HEK293 (cell line): ENCODE measurements around the gene CIC.

Source experiments
- EGR2 ChIP-seq: fragments of 450-650 bp; formaldehyde crosslinking; IDR thresholded peaks from 2 replicates; pipeline ENCODE4 v1.5.1; 2016; ENCODE audit warnings: low read depth, missing biosample characterization, missing genetic modification characterization
- KLF1 ChIP-seq: fragments of 450-650 bp; formaldehyde crosslinking; IDR thresholded peaks from 2 replicates; pipeline ENCODE4 v1.5.1; 2016; ENCODE audit warnings: missing biosample characterization, missing genetic modification characterization
- KLF8 ChIP-seq: fragments of 450-650 bp; formaldehyde crosslinking; IDR thresholded peaks from 2 replicates; pipeline ENCODE4 v1.5.1; 2016; ENCODE audit warnings: missing biosample characterization, missing genetic modification characterization
- MEIS1 ChIP-seq: sonication (generic); formaldehyde crosslinking; IDR thresholded peaks from 2 replicates; pipeline ENCODE4 v1.8.1; 2022; ENCODE audit warnings: missing genetic modification reagents, mild to moderate bottlenecking, borderline replicate concordance
- MYNN ChIP-seq: fragments of 450-650 bp; formaldehyde crosslinking; IDR thresholded peaks from 2 replicates; pipeline ENCODE4 v1.5.1; 2016; ENCODE audit warnings: missing biosample characterization, missing genetic modification characterization, borderline replicate concordance
- SCRT1 ChIP-seq: fragments of 450-650 bp; formaldehyde crosslinking; IDR thresholded peaks from 2 replicates; pipeline ENCODE4 v1.5.1; 2016; ENCODE audit warnings: missing biosample characterization, missing genetic modification characterization, borderline replicate concordance
- SP2 ChIP-seq: fragments of 450-650 bp; formaldehyde crosslinking; IDR thresholded peaks from 2 replicates; pipeline ENCODE4 v1.5.1; 2016; ENCODE audit warnings: missing biosample characterization, missing genetic modification characterization
- TCF7L2 ChIP-seq: IDR thresholded peaks from 2 replicates; pipeline ENCODE4 v1.6.1; 2011; ENCODE audit warnings: low read depth, mild to moderate bottlenecking, inconsistent platforms, low read length, moderate library complexity, borderline replicate concordance
- YY2 ChIP-seq: fragments of 450-650 bp; formaldehyde crosslinking; IDR thresholded peaks from 2 replicates; pipeline ENCODE4 v1.5.1; 2016; ENCODE audit warnings: missing biosample characterization, missing genetic modification characterization
- ZBTB20 ChIP-seq: fragments of 450-650 bp; formaldehyde crosslinking; IDR thresholded peaks from 2 replicates; pipeline ENCODE4 v1.5.1; 2016; ENCODE audit warnings: missing biosample characterization, missing genetic modification characterization
- ZBTB7A ChIP-seq: fragments of 450-650 bp; formaldehyde crosslinking; IDR thresholded peaks from 2 replicates; pipeline ENCODE4 v1.5.1; 2016; ENCODE audit warnings: low read depth, missing biosample characterization, missing genetic modification characterization
- ZEB2 ChIP-seq: fragments of 450-650 bp; formaldehyde crosslinking; IDR thresholded peaks from 2 replicates; pipeline ENCODE4 v1.5.1; 2016; ENCODE audit warnings: missing biosample characterization, missing genetic modification characterization
- ZFP41 ChIP-seq: fragments of 450-650 bp; formaldehyde crosslinking; IDR thresholded peaks from 2 replicates; pipeline ENCODE4 v1.5.1; 2016; ENCODE audit warnings: missing biosample characterization, missing genetic modification characterization, borderline replicate concordance
- ZIC2 ChIP-seq: fragments of 450-650 bp; formaldehyde crosslinking; IDR thresholded peaks from 2 replicates; pipeline ENCODE4 v1.5.1; 2016; ENCODE audit warnings: missing biosample characterization, missing genetic modification characterization
- ZNF114 ChIP-seq: fragments of 450-650 bp; formaldehyde crosslinking; IDR thresholded peaks from 2 replicates; pipeline ENCODE4 v1.5.0; 2017; ENCODE audit warnings: missing biosample characterization, missing genetic modification characterization
- ZNF140 ChIP-seq: fragments of 450-650 bp; formaldehyde crosslinking; IDR thresholded peaks from 2 replicates; pipeline ENCODE4 v1.5.1; 2016; ENCODE audit warnings: missing biosample characterization, missing genetic modification characterization
- ZNF146 ChIP-seq: fragments of 450-650 bp; formaldehyde crosslinking; IDR thresholded peaks from 2 replicates; pipeline ENCODE4 v1.5.1; 2016; ENCODE audit warnings: missing biosample characterization, missing genetic modification characterization
- ZNF169 ChIP-seq: fragments of 450-650 bp; formaldehyde crosslinking; IDR thresholded peaks from 2 replicates; pipeline ENCODE4 v1.5.1; 2016; ENCODE audit warnings: missing biosample characterization, missing genetic modification characterization
- ZNF19 ChIP-seq: fragments of 450-650 bp; formaldehyde crosslinking; IDR thresholded peaks from 2 replicates; pipeline ENCODE4; 2016; ENCODE audit warnings: missing biosample characterization, missing genetic modification characterization, low read depth
- ZNF211 ChIP-seq: fragments of 450-650 bp; formaldehyde crosslinking; IDR thresholded peaks from 2 replicates; pipeline ENCODE4 v1.5.1; 2016; ENCODE audit warnings: low read depth, missing biosample characterization, missing genetic modification characterization
- ZNF221 ChIP-seq: fragments of 450-650 bp; formaldehyde crosslinking; IDR thresholded peaks from 2 replicates; pipeline ENCODE4 v1.5.1; 2017; ENCODE audit warnings: missing biosample characterization, missing genetic modification characterization, borderline replicate concordance
- ZNF37A ChIP-seq: fragments of 450-650 bp; IDR thresholded peaks from 2 replicates; pipeline ENCODE4 v1.5.1; 2018; ENCODE audit warnings: missing biosample characterization, missing genetic modification characterization
- ZNF473 ChIP-seq: fragments of 450-650 bp; formaldehyde crosslinking; IDR thresholded peaks from 2 replicates; pipeline ENCODE4 v1.5.1; 2017; ENCODE audit warnings: missing biosample characterization, missing genetic modification characterization
- ZNF48 ChIP-seq: fragments of 450-650 bp; formaldehyde crosslinking; IDR thresholded peaks from 2 replicates; pipeline ENCODE4 v1.5.1; 2016; ENCODE audit warnings: missing biosample characterization, missing genetic modification characterization
- ZNF510 ChIP-seq: fragments of 450-650 bp; formaldehyde crosslinking; IDR thresholded peaks from 2 replicates; pipeline ENCODE4 v1.5.1; 2018; ENCODE audit warnings: mild to moderate bottlenecking, missing genetic modification characterization, missing biosample characterization; ENCODE audit not compliant: insufficient replicate concordance
- ZNF585B ChIP-seq: fragments of 450-650 bp; formaldehyde crosslinking; IDR thresholded peaks from 2 replicates; pipeline ENCODE4 v1.5.1; 2016; ENCODE audit warnings: missing biosample characterization, missing genetic modification characterization
- ZNF610 ChIP-seq: fragments of 450-650 bp; formaldehyde crosslinking; IDR thresholded peaks from 2 replicates; pipeline ENCODE4 v1.5.1; 2016; ENCODE audit warnings: missing biosample characterization, missing genetic modification characterization, borderline replicate concordance
- ZNF623 ChIP-seq: fragments of 450-650 bp; formaldehyde crosslinking; IDR thresholded peaks from 2 replicates; pipeline ENCODE4 v1.5.1; 2016; ENCODE audit warnings: missing biosample characterization, missing genetic modification characterization
- ZNF624 ChIP-seq: fragments of 450-650 bp; formaldehyde crosslinking; IDR thresholded peaks from 2 replicates; pipeline ENCODE4 v1.5.1; 2017; ENCODE audit warnings: missing biosample characterization, missing genetic modification characterization
- ZNF626 ChIP-seq: fragments of 450-650 bp; sonication (Bioruptor Pico); formaldehyde crosslinking; IDR thresholded peaks from 2 replicates; pipeline ENCODE4 v1.5.1; 2018; ENCODE audit warnings: missing biosample characterization, missing genetic modification characterization, inconsistent platforms
- ZNF670 ChIP-seq: fragments of 450-650 bp; formaldehyde crosslinking; IDR thresholded peaks from 2 replicates; pipeline ENCODE4 v1.5.1; 2016; ENCODE audit warnings: missing biosample characterization, missing genetic modification characterization, low read depth
- ZNF776 ChIP-seq: fragments of 450-650 bp; formaldehyde crosslinking; IDR thresholded peaks from 2 replicates; pipeline ENCODE4 v1.5.0; 2017; ENCODE audit warnings: missing biosample characterization, missing genetic modification characterization, borderline replicate concordance
- ZNF777 ChIP-seq: fragments of 450-650 bp; formaldehyde crosslinking; IDR thresholded peaks from 2 replicates; pipeline ENCODE4 v1.5.1; 2017; ENCODE audit warnings: missing biosample characterization, missing genetic modification characterization, borderline replicate concordance
- TF ChIP-seq, protein P1 (sequence below): fragments of 450-650 bp; formaldehyde crosslinking; IDR thresholded peaks from 2 replicates; pipeline ENCODE4 v1.5.1; 2017; ENCODE audit warnings: missing biosample characterization, missing genetic modification characterization
- TF ChIP-seq, protein P2 (sequence below): fragments of 450-650 bp; formaldehyde crosslinking; IDR thresholded peaks from 2 replicates; pipeline ENCODE4 v1.5.1; 2017; ENCODE audit warnings: missing biosample characterization, missing genetic modification characterization
- TF ChIP-seq, protein P3 (sequence below): fragments of 450-650 bp; formaldehyde crosslinking; IDR thresholded peaks from 2 replicates; pipeline ENCODE4 v1.5.1; 2016; ENCODE audit warnings: missing biosample characterization, missing genetic modification characterization
- TF ChIP-seq, protein P4 (sequence below): fragments of 450-650 bp; formaldehyde crosslinking; IDR thresholded peaks from 2 replicates; pipeline ENCODE4 v1.5.1; 2016; ENCODE audit warnings: missing biosample characterization, missing genetic modification characterization

Gene CIC

DNA sequence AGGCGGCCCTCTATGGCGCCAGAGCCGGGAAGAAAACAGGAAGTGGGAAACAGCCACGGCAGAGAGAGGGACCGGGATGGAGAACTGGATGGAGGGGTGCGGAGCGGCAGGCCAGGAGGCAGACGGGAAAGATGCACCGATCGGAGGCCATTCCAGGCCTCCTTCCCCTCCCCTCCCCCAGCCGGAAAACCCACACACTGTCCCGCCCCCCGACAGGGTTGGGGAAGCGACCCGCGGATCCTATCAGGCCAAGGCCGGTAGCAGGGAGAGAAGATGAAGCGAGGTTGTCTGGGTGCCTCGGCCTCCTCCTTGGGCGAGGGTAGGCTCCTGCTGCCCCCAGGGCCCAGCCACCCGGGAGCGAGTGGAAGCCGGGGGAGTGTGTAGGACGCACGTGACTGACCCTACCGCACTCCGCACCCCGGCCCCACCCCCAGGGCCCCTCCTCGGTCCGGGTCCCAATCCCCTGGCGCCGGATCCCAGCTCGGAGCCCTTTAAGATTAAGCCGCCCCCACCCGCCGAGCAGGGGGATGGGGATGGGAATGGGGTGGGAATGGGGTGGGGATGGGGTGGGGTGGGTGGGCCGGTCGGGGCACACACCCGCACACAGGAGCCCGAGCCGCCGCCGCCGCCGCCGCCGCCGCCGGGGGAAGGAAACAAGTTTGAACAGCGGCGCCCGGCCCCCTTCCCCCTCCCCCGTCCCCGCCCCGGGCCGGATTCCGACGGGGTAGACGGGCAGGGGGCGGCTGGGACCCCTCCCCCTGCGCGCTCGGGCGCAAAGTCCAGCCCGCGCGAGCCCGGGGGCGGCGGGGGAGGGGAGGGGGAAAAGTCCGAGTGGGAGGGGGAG lies 15.6 kb upstream of the CIC start (continued):
- no peak for TF ChIP-seq ZNF19
- TF ChIP-seq ZNF624 (tag by site-specific recombination), result no peak
- no peak for TF ChIP-seq MYNN (tag by site-specific recombination)
- TF ChIP-seq ZNF221 (tag by site-specific recombination), result no peak
- TF ChIP-seq ZBTB7A (tag by site-specific recombination), result peak; percentile 61
- TF ChIP-seq ZBTB20, result peak; percentile 97
- TF ChIP-seq SCRT1 (tag by site-specific recombination), result no peak
- TF ChIP-seq, protein P1, sequence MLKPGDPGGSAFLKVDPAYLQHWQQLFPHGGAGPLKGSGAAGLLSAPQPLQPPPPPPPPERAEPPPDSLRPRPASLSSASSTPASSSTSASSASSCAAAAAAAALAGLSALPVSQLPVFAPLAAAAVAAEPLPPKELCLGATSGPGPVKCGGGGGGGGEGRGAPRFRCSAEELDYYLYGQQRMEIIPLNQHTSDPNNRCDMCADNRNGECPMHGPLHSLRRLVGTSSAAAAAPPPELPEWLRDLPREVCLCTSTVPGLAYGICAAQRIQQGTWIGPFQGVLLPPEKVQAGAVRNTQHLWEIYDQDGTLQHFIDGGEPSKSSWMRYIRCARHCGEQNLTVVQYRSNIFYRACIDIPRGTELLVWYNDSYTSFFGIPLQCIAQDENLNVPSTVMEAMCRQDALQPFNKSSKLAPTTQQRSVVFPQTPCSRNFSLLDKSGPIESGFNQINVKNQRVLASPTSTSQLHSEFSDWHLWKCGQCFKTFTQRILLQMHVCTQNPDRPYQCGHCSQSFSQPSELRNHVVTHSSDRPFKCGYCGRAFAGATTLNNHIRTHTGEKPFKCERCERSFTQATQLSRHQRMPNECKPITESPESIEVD (tag by site-specific recombination), result no peak
- no peak for TF ChIP-seq ZNF146
- TF ChIP-seq EGR2 (tag by site-specific recombination), result peak; percentile 82
- TF ChIP-seq ZFP41 (tag by site-specific recombination), result no peak
- no peak for TF ChIP-seq MEIS1 (CRISPR knock-in tag)
- TF ChIP-seq ZNF211 (tag by site-specific recombination), result no peak
- TF ChIP-seq TCF7L2, result no peak
- TF ChIP-seq KLF1 (tag by site-specific recombination), result peak; percentile 70
- TF ChIP-seq ZNF473 (tag by site-specific recombination), result no peak
- peak; percentile 68 for TF ChIP-seq ZIC2 (tag by site-specific recombination)
- TF ChIP-seq ZEB2 (tag by site-specific recombination), result peak; percentile 76
- TF ChIP-seq ZNF585B (tag by site-specific recombination), result no peak
- TF ChIP-seq ZNF776 (tag by site-specific recombination), result no peak
- peak; percentile 57; the same call in 1 of the 2 replicates for TF ChIP-seq YY2 (tag by site-specific recombination)
- TF ChIP-seq, protein P2, sequence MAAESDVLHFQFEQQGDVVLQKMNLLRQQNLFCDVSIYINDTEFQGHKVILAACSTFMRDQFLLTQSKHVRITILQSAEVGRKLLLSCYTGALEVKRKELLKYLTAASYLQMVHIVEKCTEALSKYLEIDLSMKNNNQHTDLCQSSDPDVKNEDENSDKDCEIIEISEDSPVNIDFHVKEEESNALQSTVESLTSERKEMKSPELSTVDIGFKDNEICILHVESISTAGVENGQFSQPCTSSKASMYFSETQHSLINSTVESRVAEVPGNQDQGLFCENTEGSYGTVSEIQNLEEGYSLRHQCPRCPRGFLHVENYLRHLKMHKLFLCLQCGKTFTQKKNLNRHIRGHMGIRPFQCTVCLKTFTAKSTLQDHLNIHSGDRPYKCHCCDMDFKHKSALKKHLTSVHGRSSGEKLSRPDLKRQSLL (tag by site-specific recombination), result peak; percentile 38; the same call in 1 of the 2 replicates
- peak; percentile 91 for TF ChIP-seq KLF8 (tag by site-specific recombination)
- TF ChIP-seq, protein P3, sequence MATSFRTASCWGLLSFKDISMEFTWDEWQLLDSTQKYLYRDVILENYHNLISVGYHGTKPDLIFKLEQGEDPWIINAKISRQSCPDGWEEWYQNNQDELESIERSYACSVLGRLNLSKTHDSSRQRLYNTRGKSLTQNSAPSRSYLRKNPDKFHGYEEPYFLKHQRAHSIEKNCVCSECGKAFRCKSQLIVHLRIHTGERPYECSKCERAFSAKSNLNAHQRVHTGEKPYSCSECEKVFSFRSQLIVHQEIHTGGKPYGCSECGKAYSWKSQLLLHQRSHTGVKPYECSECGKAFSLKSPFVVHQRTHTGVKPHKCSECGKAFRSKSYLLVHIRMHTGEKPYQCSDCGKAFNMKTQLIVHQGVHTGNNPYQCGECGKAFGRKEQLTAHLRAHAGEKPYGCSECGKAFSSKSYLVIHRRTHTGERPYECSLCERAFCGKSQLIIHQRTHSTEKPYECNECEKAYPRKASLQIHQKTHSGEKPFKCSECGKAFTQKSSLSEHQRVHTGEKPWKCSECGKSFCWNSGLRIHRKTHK (tag by site-specific recombination), result no peak
- no peak for TF ChIP-seq ZNF670 (tag by site-specific recombination)
- TF ChIP-seq, protein P4, sequence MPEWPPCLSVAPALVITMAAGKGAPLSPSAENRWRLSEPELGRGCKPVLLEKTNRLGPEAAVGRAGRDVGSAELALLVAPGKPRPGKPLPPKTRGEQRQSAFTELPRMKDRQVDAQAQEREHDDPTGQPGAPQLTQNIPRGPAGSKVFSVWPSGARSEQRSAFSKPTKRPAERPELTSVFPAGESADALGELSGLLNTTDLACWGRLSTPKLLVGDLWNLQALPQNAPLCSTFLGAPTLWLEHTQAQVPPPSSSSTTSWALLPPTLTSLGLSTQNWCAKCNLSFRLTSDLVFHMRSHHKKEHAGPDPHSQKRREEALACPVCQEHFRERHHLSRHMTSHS, result no peak
- peak; percentile 82 for TF ChIP-seq ZNF610 (tag by site-specific recombination)
- no peak for TF ChIP-seq ZNF169 (tag by site-specific recombination)
- no peak for TF ChIP-seq ZNF48 (tag by site-specific recombination)
- TF ChIP-seq ZNF114 (tag by site-specific recombination), result no peak
- TF ChIP-seq ZNF510 (tag by site-specific recombination), result no peak
- peak; percentile 88 for TF ChIP-seq SP2
- no peak for TF ChIP-seq ZNF626 (tag by site-specific recombination)
- no peak for TF ChIP-seq ZNF37A (tag by site-specific recombination)
- TF ChIP-seq ZNF777, result 0 out of 2 replicates have a peak, but pooled peaks have one; percentile 25
- TF ChIP-seq ZNF140 (tag by site-specific recombination), result no peak
- TF ChIP-seq ZNF623 (tag by site-specific recombination), result no peak
